Smooth muscle cell (in vitro differentiated cells): Measurements from ENCODE around the gene KLF12. TPM values are rescaled to one million over a fixed set of nuclear protein-coding genes. Genes with fewer than 3 reads are reported as not detected.

ENCODE experiments used
- DNase-seq: peaks from one replicate; lab custom pipeline; 2025; ENCODE audit not compliant: unreplicated experiment; lab: John Stamatoyannopoulos, UW
- H2AFZ ChIP-seq: fragments of 200-600 bp; sonication (generic); 2 replicates; pipeline ENCODE4 v1.6.0; 2016; ENCODE audit warnings: antibody characterized with exemption, low read depth, mild to moderate bottlenecking
- H3F3A ChIP-seq: fragments of 200-600 bp; sonication (generic); 2 replicates; pipeline ENCODE4 v1.6.0; 2017; ENCODE audit warnings: antibody characterized with exemption, low read depth
- H3K27ac ChIP-seq: fragments of 200-600 bp; sonication (generic); 2 replicates; pipeline ENCODE4 v1.5.1; 2016; ENCODE audit warnings: low read depth, mild to moderate bottlenecking
- H3K27me3 ChIP-seq: fragments of 200-600 bp; sonication (generic); 2 replicates; pipeline ENCODE4 v1.6.1; 2016; ENCODE audit warnings: low read depth, mild to moderate bottlenecking
- H3K36me3 ChIP-seq: fragments of 200-600 bp; sonication (generic); 2 replicates; pipeline ENCODE4 v1.5.1; 2016; ENCODE audit warnings: low read depth
- H3K4me1 ChIP-seq: fragments of 200-600 bp; sonication (generic); 2 replicates; pipeline ENCODE4 v1.5.1; 2016; ENCODE audit warnings: low read depth
- H3K4me2 ChIP-seq: fragments of 200-600 bp; sonication (generic); 2 replicates; pipeline ENCODE4 v1.6.0; 2016; ENCODE audit warnings: mild to moderate bottlenecking
- H3K4me3 ChIP-seq: fragments of 200-600 bp; sonication (generic); 2 replicates; pipeline ENCODE4 v1.5.1; 2016; ENCODE audit warnings: mild to moderate bottlenecking
- H3K79me2 ChIP-seq: fragments of 200-600 bp; sonication (generic); 2 replicates; pipeline ENCODE4 v1.6.0; 2016; ENCODE audit warnings: low read depth, mild to moderate bottlenecking
- H3K9ac ChIP-seq: fragments of 200-600 bp; sonication (generic); 2 replicates; pipeline ENCODE4 v1.6.0; 2016; ENCODE audit warnings: low read depth
- H3K9me3 ChIP-seq: fragments of 200-600 bp; sonication (generic); replicated peaks from 2 replicates; pipeline ENCODE4 v1.5.1; 2016; ENCODE audit warnings: low read depth
- H4K20me1 ChIP-seq: fragments of 200-600 bp; sonication (generic); 2 replicates; pipeline ENCODE4 v1.6.0; 2016; ENCODE audit warnings: low read depth
- WGBS: methylation state at CpG from one replicate; pipeline ENCODE4 v1.1.7; 2016; ENCODE audit warnings: low lambda C conversion rate; 5-methylcytosine and 5-hydroxymethylcytosine counted together
- polyA plus RNA-seq: library from polyadenylated mRNA; unstranded; fragments of >200 nt; fragmentation: Nextera tagmentation; extraction: Ambion mirVana; gene quantifications from 2 replicates; pipeline ENCODE4 v1.2.1, GENCODE V29; 2016
- total RNA-seq: library from RNA; depleted of rRNA; stranded (reverse); fragments of >200 nt; gene quantifications from 2 replicates; pipeline ENCODE4 v1.2.3, GENCODE V29; 2014
- TF ChIP-seq, protein P1 (sequence below): fragments of 200-600 bp; sonication (generic); IDR thresholded peaks from 2 replicates; pipeline ENCODE4 v1.5.1; 2017; ENCODE audit warnings: borderline replicate concordance, mild to moderate bottlenecking, antibody characterized with exemption; ENCODE audit not compliant: insufficient read depth, poor library complexity, severe bottlenecking

The KLF12 gene
- total and polyA plus RNA-seq, 2 experiments from 2014 or later: 1.3 to 14.6 TPM

- DNase-seq: no peak
- no peaks in the 10 kb centered on the region for H3K36me3 ChIP-seq
- peaks cover 39% of the 10 kb centered on the region for H3K79me2 ChIP-seq
- no peak overlapping the region for H3K4me2 ChIP-seq
- no peaks in the 10 kb centered on the region for H3K27me3 ChIP-seq
- peaks cover 48% of the 10 kb centered on the region for H4K20me1 ChIP-seq
- H3K9me3 ChIP-seq: no peaks in the 10 kb centered on the region
- no peak overlapping the region for H3K9ac ChIP-seq
- no peak overlapping the region for H3K4me3 ChIP-seq
- no peak overlapping the region for H3K27ac ChIP-seq
- TF ChIP-seq, protein P1, sequence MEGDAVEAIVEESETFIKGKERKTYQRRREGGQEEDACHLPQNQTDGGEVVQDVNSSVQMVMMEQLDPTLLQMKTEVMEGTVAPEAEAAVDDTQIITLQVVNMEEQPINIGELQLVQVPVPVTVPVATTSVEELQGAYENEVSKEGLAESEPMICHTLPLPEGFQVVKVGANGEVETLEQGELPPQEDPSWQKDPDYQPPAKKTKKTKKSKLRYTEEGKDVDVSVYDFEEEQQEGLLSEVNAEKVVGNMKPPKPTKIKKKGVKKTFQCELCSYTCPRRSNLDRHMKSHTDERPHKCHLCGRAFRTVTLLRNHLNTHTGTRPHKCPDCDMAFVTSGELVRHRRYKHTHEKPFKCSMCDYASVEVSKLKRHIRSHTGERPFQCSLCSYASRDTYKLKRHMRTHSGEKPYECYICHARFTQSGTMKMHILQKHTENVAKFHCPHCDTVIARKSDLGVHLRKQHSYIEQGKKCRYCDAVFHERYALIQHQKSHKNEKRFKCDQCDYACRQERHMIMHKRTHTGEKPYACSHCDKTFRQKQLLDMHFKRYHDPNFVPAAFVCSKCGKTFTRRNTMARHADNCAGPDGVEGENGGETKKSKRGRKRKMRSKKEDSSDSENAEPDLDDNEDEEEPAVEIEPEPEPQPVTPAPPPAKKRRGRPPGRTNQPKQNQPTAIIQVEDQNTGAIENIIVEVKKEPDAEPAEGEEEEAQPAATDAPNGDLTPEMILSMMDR: no peak
- no peak overlapping the region for H2AFZ ChIP-seq
- H3K4me1 ChIP-seq: no peaks in the 10 kb centered on the region
- WGBS: 91% methylated on average over 1 of the region's 1 CpG
- H3F3A ChIP-seq: no peaks in the 10 kb centered on the region
These were observed 37.1 kb downstream of the KLF12 start for GRCh38 chr13:74097116-74097515.

DNA sequence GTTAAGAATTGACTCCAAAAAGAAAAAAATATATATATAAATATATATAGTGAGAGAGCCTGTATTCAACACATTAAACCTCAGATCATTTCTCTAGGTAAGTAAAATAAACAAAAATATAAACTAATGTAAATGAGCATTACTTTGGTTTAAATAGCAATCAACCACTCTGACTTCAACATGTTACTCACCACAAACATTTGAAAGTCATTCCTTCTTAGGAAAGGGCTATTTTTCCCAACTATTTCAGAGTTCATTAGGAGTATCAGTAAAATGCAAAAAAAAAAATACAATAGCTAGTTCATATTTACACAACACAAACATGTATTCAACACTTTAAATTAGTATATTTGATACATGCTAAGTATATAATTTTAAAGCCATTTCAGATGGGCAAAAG, 40.5 kb downstream of the KLF12 start:
- H3K79me2 ChIP-seq: peaks cover 37% of the 10 kb centered on the region

GRCh38 chr13:74092711-74093110, 41.5 kb downstream of the KLF12 start:
- Histone ChIP-seq H3K4me2 (no peak overlapping the region), H3K9ac (no peak overlapping the region)

More for the DNA sequence above, 40.5 kb downstream of the KLF12 start:
- no peak for DNase-seq
- no peak overlapping the region for H3K27ac ChIP-seq
- no peaks in the 10 kb centered on the region for H3F3A ChIP-seq
- no peak overlapping the region for H3K4me2 ChIP-seq
- H3K27me3 ChIP-seq: no peaks in the 10 kb centered on the region
- no peaks in the 10 kb centered on the region for H3K9me3 ChIP-seq
- H2AFZ ChIP-seq: no peak overlapping the region
- no peak overlapping the region for H3K4me3 ChIP-seq
- H3K9ac ChIP-seq: no peak overlapping the region
- peaks cover 44% of the 10 kb centered on the region for H4K20me1 ChIP-seq
- no peaks in the 10 kb centered on the region for H3K4me1 ChIP-seq
- TF ChIP-seq, protein P1: no peak
- no peaks in the 10 kb centered on the region for H3K36me3 ChIP-seq

More at GRCh38 chr13:74092711-74093110, 41.5 kb downstream of the KLF12 start:
- H3K36me3 ChIP-seq: no peaks in the 10 kb centered on the region
- H3K4me1 ChIP-seq: no peaks in the 10 kb centered on the region
- DNase-seq: no peak
- no peaks in the 10 kb centered on the region for H3F3A ChIP-seq
- H2AFZ ChIP-seq: no peak overlapping the region
- no peaks in the 10 kb centered on the region for H3K9me3 ChIP-seq
- H3K79me2 ChIP-seq: peaks cover 34% of the 10 kb centered on the region
- WGBS: 91% methylated on average over 3 of the region's 3 CpGs
- no peaks in the 10 kb centered on the region for H3K27me3 ChIP-seq
- TF ChIP-seq, protein P1: no peak
- no peak overlapping the region for H3K4me3 ChIP-seq
- no peak overlapping the region for H3K27ac ChIP-seq
- peaks cover 40% of the 10 kb centered on the region for H4K20me1 ChIP-seq
